ENCODE measurements around the gene LGMN. TPM values are rescaled to one million over a fixed set of nuclear protein-coding genes. Genes with fewer than 3 reads are reported as not detected.

LGMN gene
- polyA plus RNA-seq, 1 donor from 2014 or later: 48.0 TPM

DNA sequence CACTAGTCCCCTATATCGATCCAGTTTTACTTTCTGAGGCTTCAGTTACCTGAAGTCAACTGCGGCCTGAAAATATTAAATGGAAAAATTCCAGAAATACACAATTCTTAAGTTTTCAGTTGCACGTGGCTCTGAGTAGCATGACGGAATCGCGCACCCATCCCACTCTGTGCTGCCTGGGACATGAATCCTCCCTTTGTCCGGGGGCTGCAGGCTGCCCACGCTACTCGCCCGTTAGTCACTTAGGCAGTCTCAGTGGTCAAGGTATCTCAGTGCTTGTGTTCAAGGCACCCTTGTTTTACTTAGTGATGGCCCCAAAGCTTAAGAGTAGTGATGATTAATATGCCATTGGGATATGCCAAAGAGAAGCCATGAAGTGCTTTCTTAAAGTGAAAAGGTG is 46.6 kb downstream of the LGMN start:
- no peaks in the 10 kb centered on the region for H3K79me2 ChIP-seq (replicated peaks; ENCODE audit: insufficient read depth, low read length)
- H2AFZ ChIP-seq (ENCODE audit: low read depth, low read length): no peak overlapping the region
- H4K20me1 ChIP-seq (ENCODE audit: insufficient read depth): no peaks in the 10 kb centered on the region
- H3K9me2 ChIP-seq (ENCODE audit: insufficient read depth, low read length): no peaks in the 10 kb centered on the region
- TF ChIP-seq MXI1 (conservative IDR thresholded peaks at IDR 0.05; ENCODE audit: poor library complexity, severe bottlenecking): no peak
- TF ChIP-seq EZH2 (IDR thresholded peaks at IDR 0.05; ENCODE audit: borderline replicate concordance, insufficient read depth, low read length, poor library complexity, severe bottlenecking): no peak
- TF ChIP-seq, protein P1, sequence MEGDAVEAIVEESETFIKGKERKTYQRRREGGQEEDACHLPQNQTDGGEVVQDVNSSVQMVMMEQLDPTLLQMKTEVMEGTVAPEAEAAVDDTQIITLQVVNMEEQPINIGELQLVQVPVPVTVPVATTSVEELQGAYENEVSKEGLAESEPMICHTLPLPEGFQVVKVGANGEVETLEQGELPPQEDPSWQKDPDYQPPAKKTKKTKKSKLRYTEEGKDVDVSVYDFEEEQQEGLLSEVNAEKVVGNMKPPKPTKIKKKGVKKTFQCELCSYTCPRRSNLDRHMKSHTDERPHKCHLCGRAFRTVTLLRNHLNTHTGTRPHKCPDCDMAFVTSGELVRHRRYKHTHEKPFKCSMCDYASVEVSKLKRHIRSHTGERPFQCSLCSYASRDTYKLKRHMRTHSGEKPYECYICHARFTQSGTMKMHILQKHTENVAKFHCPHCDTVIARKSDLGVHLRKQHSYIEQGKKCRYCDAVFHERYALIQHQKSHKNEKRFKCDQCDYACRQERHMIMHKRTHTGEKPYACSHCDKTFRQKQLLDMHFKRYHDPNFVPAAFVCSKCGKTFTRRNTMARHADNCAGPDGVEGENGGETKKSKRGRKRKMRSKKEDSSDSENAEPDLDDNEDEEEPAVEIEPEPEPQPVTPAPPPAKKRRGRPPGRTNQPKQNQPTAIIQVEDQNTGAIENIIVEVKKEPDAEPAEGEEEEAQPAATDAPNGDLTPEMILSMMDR (IDR thresholded peaks at IDR 0.05; ENCODE audit: poor library complexity, severe bottlenecking): no peak
- no peak for TF ChIP-seq SMC3 (conservative IDR thresholded peaks at IDR 0.05; ENCODE audit: poor library complexity)
- TF ChIP-seq POLR2AphosphoS5 (IDR thresholded peaks at IDR 0.05): no peak
- no peak for TF ChIP-seq EP300 (conservative IDR thresholded peaks at IDR 0.05; ENCODE audit: poor library complexity, severe bottlenecking)
- TF ChIP-seq, protein P2, sequence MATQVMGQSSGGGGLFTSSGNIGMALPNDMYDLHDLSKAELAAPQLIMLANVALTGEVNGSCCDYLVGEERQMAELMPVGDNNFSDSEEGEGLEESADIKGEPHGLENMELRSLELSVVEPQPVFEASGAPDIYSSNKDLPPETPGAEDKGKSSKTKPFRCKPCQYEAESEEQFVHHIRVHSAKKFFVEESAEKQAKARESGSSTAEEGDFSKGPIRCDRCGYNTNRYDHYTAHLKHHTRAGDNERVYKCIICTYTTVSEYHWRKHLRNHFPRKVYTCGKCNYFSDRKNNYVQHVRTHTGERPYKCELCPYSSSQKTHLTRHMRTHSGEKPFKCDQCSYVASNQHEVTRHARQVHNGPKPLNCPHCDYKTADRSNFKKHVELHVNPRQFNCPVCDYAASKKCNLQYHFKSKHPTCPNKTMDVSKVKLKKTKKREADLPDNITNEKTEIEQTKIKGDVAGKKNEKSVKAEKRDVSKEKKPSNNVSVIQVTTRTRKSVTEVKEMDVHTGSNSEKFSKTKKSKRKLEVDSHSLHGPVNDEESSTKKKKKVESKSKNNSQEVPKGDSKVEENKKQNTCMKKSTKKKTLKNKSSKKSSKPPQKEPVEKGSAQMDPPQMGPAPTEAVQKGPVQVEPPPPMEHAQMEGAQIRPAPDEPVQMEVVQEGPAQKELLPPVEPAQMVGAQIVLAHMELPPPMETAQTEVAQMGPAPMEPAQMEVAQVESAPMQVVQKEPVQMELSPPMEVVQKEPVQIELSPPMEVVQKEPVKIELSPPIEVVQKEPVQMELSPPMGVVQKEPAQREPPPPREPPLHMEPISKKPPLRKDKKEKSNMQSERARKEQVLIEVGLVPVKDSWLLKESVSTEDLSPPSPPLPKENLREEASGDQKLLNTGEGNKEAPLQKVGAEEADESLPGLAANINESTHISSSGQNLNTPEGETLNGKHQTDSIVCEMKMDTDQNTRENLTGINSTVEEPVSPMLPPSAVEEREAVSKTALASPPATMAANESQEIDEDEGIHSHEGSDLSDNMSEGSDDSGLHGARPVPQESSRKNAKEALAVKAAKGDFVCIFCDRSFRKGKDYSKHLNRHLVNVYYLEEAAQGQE (IDR thresholded peaks at IDR 0.05; ENCODE audit: borderline replicate concordance): no peak
- no peak for TF ChIP-seq TAF1 (IDR thresholded peaks at IDR 0.05; ENCODE audit: low read depth)
- TF ChIP-seq RAD21 (conservative IDR thresholded peaks at IDR 0.05): no peak
- no peaks in the 10 kb centered on the region for H3F3A ChIP-seq (ENCODE audit: insufficient read depth, low read length, poor library complexity, severe bottlenecking)
- no peaks in the 10 kb centered on the region for H3K36me3 ChIP-seq (ENCODE audit: insufficient read depth, low read length)
- H3K27me3 ChIP-seq (ENCODE audit: insufficient read depth, low read depth, low read length): no peaks in the 10 kb centered on the region
- no peak overlapping the region for H3K9ac ChIP-seq (ENCODE audit: low read length)
- no peaks in the 10 kb centered on the region for H3K9me3 ChIP-seq (ENCODE audit: low read length)
- H3K4me2 ChIP-seq (ENCODE audit: low read length): no peak overlapping the region
- H3K27ac ChIP-seq (ENCODE audit: low read length): no peak overlapping the region
- H3K4me3 ChIP-seq (ENCODE audit: low read length): no peak overlapping the region

DNA sequence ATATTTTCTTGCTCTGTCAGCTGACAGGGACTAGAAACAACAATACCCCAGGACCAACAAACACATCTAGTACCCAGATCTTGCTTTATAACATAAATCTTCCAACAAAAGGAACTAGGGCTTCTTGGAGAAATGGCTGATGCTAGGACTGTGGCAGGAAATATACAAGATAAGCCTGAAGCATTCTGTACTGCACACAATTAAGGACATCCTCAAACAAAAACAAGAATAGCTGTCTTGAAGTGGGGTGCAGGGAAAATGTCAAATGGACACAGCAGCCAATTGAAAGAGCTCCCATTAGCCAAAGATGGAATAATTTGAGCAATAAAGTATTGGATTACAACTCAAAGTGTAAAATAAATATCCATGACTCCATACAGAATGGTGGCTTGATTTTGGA is 50.0 kb downstream of the LGMN start:
- Histone ChIP-seq H3K9ac (ENCODE audit: low read length) (no peak overlapping the region), H3K27ac (ENCODE audit: low read length) (no peak overlapping the region), H3K27me3 (ENCODE audit: insufficient read depth, low read depth, low read length) (no peaks in the 10 kb centered on the region), H3K4me3 (ENCODE audit: low read length) (no peak overlapping the region), H4K20me1 (ENCODE audit: insufficient read depth) (no peaks in the 10 kb centered on the region), H2AFZ (ENCODE audit: low read depth, low read length) (no peak overlapping the region), H3K79me2 (replicated peaks; ENCODE audit: insufficient read depth, low read length) (no peaks in the 10 kb centered on the region), H3K9me2 (ENCODE audit: insufficient read depth, low read length) (no peaks in the 10 kb centered on the region), H3K36me3 (ENCODE audit: insufficient read depth, low read length) (no peaks in the 10 kb centered on the region), H3K4me2 (ENCODE audit: low read length) (no peak overlapping the region), H3K9me3 (ENCODE audit: low read length) (no peaks in the 10 kb centered on the region), H3F3A (ENCODE audit: insufficient read depth, low read length, poor library complexity, severe bottlenecking) (no peaks in the 10 kb centered on the region)
- TF ChIP-seq POLR2AphosphoS5 (IDR thresholded peaks at IDR 0.05) (no peak), TAF1 (IDR thresholded peaks at IDR 0.05; ENCODE audit: low read depth) (no peak), EZH2 (IDR thresholded peaks at IDR 0.05; ENCODE audit: borderline replicate concordance, insufficient read depth, low read length, poor library complexity, severe bottlenecking) (no peak), MXI1 (conservative IDR thresholded peaks at IDR 0.05; ENCODE audit: poor library complexity, severe bottlenecking) (no peak), RAD21 (conservative IDR thresholded peaks at IDR 0.05) (no peak), EP300 (conservative IDR thresholded peaks at IDR 0.05; ENCODE audit: poor library complexity, severe bottlenecking) (no peak), SMC3 (conservative IDR thresholded peaks at IDR 0.05; ENCODE audit: poor library complexity) (no peak)
- TF ChIP-seq, protein P2 (IDR thresholded peaks at IDR 0.05; ENCODE audit: borderline replicate concordance): no peak
- TF ChIP-seq, protein P1 (IDR thresholded peaks at IDR 0.05; ENCODE audit: poor library complexity, severe bottlenecking): no peak

All from neural cell (in vitro differentiated cells).